HG03108 (cell line): ENCODE data around the gene UPP1.

ENCODE experiments used
- ATAC-seq: cut with Tn5 transposase; IDR thresholded peaks from one replicate; pipeline ENCODE4 v1.9.1; 2021; ENCODE audit warnings: moderate library complexity; ENCODE audit not compliant: unreplicated experiment

Gene UPP1

GRCh38 chr7:48084727-48085432, 4.2 kb upstream of the UPP1 start:
- peak; percentile 54 for ATAC-seq

DNA sequence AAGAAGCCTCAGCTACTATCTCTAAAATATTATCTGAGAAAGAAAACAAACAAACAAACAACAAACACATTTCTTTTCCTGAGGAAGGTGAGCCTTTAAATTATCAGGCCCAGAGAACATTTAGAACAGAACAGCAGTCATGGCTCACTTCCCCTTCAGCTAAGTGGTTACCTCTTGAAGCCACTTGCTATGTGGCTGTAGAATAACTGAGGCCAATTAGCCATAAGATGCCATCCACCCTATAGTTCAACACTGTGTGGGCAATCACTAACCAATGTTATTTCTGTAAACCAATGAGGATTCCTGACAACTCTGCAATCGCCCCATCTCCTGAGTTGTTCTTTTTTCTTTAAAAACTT, 3.7 kb upstream of the UPP1 start:
- no peak for ATAC-seq

GRCh38 chr7:48085942-48086341, 3.1 kb upstream of the UPP1 start:
- ATAC-seq, result no peak

DNA sequence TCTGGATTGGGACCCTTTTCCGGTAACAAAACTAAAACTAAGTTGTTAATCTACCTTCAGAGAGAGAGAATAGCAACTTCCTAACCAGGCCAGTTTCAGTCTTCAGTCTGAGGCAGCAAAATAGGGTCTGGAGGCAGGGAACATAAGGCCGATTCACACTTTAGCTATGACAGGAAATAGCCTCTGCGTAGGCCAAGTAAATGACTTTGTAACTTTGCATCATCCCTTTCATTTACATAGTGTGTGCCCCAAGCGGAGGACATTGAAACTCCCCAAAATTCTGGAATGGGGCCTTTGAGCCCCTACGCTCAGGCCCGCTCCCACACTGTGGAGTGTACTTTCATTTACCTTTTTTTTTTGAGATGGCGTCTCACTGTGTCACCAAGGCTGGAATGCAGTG, 1.7 kb upstream of the UPP1 start:
- no peak for ATAC-seq

DNA sequence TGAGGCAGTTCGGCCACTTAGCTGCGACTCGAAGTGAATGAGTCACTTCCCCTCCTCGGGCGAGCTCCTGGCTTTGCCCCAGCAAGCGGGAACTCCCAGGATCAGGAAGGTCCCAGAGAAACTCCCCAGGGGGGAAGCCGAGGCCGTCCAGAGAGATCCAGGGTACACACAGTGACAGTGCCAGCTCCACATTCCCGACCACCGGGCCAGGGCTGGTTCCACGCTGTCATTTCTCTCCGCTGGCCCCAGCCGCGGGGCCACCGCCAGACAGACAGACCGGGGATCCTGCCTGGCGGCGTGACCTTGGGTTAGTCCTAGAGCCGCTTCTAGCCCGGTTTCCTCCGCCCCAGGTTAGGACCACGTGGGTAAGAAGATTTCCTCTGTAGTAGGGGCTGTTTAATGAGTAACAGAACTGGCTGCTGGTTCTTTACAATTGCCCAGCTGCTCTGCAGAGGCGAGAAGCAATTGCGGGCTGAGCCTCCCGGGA, 463 bp upstream of the UPP1 start:
- ATAC-seq, result peak; percentile 43

DNA sequence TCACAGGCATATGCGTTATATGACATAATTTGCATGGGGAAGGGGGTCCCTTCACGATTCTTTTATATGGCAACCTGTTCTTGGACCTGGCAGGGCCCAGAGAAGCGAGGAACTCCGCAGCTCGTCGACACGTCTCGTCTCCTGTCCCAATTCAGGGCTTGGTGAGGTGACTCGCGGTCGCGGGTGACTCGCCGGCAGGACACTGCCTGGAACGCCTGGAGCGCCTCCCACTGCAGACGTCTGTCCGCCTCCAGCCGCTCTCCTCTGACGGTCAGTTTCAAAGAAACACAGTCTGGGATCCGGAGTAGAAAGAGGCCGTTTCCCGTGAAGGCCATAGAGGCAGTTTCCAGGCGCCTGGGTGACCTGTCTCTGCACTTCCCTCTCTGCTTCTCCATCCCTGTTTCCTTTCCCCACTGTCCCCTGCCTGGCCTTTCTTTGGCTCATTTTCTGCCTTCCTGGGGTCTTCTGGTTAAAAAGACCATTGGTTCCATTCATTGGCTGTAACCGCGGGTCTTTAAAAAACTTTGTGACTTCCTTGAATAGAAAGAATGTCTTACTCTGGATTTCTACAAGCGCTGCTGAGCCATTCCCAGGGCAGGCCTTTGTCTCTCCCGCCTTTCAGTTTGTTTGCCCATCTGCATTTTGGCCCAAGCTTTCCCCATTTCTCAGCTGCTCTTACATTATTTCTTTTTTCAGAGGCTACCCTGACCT, 1.2 kb downstream of the UPP1 start:
- no peak for ATAC-seq

DNA sequence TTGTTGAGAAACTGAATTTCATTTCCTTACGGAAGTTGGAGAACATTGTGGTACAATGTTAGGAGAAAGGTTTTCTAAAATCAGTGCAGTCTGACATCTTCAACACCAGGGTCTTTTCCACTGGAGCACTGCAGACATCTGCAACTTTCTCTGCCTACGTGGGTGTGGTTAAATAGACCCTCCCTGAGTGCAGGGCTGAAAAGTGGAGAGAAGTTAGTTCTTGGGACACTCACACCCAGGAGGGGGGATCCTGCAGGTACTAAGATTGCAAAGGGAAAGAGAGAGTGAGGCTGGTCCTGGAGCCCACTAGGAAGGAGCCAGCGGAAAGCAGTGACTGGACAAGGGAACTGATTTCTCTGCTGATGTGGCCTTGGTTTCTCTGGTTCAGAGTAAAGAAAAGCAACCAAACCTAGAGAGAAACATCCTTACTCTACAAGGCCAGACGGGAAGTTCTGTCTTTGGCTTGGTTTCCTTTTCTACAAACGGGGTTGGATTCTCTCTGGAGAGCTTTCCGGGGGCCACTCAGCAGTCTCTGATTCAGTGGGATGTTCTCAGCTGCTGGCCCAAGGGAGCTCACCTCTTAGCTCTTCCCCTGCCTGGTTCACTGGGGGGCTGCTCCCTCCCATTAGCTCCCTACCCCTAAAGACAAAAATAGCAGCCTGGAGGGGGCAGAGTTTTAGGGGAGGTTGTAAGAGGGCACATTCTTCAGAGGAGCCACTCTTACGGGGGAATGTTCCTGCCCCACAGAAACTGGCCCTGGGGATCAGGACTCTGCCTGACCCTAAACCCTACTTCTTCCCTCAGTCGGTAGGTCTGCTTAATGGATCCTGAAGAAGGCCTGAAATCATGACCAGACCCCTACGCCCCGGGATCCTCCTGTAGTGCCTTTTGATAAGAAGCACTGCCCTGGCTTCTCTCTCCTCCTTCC, 2.7 kb downstream of the UPP1 start:
- ATAC-seq, result no peak

DNA sequence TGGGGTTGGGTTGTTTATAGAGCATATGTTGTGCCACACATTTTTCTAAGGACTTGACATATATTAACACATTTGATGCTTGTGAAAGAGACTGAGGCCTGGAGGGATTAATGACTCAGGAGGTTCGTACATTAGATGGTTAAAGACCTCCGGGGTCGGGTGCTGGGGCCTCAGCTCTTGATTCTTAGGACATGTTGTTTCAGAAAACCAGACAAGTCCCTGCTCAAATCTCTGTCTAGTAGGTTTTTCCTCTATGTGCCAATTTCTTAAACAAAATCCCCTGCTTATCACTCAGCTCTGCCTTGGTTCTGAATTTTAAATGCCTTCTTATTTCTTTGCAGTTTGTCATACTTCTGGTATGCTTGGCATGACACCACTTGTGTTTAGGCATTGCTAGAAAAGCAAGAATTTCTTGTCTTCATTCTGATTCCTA, 5.8 kb downstream of the UPP1 start:
- ATAC-seq, result no peak

DNA sequence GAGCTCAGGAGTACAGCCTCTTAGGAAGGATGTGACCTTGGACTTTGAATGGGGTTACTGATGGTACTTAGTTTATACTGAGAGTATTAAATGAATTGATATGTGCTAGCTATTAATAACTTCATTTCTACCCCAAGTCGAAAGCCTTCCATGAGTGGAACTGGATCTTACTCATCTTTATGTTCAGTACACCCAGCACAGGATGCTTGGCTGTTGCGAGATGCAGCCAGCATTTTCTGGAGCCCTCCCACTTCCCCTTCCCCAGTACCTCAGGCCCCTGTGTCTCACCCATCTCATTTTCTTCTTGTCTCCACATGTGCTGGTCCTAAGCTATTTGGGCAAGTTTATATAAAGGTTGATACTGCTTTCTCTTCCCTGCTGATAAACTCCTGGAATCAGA, 7.2 kb downstream of the UPP1 start:
- ATAC-seq, result no peak

DNA sequence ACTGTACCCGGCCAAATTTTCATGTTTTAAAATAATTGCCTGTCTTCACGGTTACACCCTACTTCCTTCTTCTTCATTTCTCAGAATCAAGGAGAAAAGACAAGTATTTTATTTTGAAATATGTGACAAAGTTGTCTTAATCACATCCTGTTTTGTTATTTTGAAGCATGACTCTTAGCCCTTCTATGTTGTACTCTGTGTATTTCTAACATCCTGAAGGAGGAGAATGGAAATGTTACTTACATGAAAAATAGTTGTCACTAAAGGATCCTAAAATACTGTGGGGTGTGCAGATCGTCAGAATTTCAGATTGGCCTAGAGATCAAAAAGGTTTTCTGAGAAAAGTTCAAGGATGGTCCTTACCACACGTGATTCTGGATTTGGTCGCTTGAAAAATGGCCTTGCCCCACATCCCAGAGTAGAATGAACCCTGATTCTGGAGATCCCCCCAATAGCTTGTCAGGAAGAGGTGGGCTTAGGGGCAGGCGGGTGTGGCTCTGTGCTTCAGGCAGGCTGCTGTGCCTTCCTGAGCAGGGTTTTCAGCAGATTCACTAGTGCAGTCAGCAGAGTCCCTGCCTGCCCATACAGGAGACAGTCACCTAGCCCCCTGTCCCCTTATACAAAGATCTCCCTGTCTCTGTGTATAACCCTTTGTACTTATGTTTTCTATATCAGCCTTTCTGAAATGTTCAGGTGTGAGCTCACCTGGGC, 8.6 kb downstream of the UPP1 start:
- no peak for ATAC-seq

- ATAC-seq, result no peak
Observed at GRCh38 chr7:48098846-48099245, 9.8 kb downstream of the UPP1 start.

GRCh38 chr7:48099781-48100180, 10.7 kb downstream of the UPP1 start:
- ATAC-seq, result no peak

DNA sequence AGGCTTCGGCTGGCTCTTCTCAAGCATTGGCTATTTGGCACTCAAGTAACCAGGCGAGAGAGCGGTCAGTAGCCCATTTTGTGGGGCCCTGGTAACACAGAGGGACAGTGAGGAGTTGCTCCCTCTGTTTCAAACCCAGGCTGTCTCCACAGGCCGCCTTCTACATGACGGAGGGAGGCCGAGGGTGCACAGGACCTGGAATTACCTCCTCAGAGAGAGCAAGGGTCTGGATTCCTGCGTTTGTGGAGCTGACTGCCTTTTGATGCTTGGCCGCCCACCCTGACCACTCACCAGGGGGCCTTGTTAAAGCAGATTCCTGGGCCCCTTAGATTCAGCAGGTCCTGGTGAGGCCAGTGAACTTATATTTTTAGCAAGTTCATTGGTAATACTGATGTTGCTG, 12.3 kb downstream of the UPP1 start:
- ATAC-seq, result no peak

GRCh38 chr7:48101968-48102367, 12.9 kb downstream of the UPP1 start:
- ATAC-seq, result no peak

DNA sequence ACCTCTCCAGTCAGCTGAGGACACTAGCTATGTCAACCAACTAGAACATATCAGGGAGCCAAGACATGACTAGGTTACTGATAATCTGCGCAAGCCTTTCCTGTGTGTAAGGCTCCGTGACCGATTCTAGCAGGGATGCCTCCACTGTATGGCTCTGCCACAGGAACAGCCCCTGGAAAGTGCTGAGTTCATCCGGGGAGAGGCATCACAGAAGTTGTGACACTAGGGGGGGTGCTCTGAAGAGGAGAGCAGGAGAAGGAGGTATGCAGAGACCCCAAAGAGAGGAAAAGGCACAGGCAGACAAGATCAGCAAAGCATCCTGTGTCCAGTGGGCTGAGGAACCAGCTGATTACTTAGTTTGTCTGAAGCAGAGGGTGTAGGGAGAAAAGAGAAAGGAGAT, 13.5 kb downstream of the UPP1 start:
- ATAC-seq, result no peak

DNA sequence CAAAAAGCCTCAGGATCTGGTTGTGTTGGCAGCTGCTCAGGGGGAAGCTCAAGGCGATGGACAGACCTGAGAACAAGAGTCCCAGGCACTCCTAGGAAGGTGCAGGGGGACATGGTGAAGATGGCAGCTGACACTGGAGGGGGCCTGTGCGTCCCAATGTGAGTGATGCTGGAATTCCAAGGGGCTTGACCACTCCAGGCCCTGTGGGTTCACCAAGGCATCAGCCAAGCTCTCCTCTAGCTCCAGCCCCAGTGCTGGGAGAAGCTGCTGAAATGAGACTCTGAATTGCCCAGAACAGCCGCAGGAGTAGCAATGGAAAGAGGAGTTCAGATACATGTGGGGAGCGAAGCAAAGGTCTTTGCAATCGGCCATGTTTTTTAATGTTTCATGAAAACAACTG, 16.0 kb downstream of the UPP1 start:
- ATAC-seq, result no peak

DNA sequence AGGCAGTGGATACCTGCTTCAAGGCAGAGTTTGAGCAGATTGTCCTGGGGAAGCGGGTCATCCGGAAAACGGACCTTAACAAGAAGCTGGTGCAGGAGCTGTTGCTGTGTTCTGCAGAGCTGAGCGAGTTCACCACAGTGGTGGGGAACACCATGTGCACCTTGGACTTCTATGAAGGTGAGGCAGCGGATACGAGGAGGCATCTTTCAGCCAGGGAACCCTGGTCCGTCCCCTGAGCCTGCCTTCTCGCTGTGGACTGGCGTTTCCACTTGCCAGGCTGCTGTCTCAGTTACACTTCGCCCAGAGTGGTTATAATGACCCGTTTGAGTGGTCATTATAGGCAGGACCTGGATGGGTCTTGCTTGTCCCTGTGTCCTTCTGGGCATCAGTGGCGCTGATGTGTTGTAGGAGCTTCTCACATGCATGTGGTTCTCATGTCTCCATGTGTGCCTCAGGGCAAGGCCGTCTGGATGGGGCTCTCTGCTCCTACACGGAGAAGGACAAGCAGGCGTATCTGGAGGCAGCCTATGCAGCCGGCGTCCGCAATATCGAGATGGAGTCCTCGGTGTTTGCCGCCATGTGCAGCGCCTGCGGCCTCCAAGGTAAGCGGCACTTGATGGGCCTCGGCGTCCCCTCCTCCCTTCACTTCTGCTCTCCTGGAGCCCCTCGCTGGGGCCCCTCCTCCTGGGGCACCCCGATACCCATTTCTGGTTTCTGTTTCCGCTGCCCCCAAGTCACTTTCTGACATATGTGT, 18.0 kb downstream of the UPP1 start:
- no peak for ATAC-seq

GRCh38 chr7:48107926-48108472, 18.9 kb downstream of the UPP1 start:
- ATAC-seq, result no peak

DNA sequence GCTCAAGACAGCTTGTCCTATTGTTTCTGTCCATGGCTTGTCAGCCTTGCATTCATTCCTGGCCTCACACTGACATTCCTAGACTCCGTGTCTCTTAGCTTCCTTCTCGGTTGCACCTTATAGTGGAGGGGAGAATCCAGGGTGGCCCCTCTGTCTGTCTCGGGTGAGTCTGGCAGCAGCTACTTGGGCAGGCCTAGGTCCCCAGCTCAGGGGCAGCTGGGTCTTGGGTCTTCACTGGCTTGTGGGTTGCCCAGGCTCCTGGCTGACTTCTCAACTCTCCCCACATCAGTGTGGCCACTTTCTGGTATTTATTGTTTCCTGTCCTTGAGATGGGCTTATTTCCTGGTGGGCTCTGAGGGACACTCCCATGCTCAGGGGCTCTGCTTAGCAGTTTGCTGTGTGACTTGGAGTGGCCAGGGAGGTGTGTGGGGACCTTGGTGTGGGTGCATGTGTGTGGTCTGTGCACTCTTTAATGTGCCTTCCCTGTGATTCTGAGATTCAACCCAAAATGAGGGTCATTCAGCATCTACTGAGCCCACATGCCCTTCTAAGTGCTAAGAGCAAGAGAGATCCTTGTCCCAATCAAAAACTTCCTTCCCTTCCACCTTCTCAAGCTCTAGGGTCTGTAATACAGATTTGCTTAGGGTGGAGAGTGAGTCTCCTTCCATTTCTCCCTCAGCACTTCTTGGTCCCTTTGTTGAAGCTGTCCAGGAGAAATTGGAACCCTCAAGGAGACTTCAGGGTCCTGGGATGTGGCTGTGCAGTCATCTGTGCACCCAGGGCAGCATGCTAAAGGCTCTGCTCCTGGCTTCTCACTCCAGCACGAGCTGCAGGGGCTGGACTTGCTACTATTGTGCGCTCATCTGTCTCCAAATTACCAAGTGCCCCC, 20.1 kb downstream of the UPP1 start:
- ATAC-seq, result no peak
